CD14-positive monocyte (primary cell): ENCODE measurements around the gene CD22. TPM values are rescaled to one million over a fixed set of nuclear protein-coding genes. Genes with fewer than 3 reads are reported as not detected.
A peak's percentile ranks its signal among the peaks of the same experiment; 100 is the strongest.

Experiments
- DNase-seq, 3 donors: peaks; one replicate each; pipeline ENCODE4 v3.0.0-alpha.2; 2011 to 2022
- H2AFZ ChIP-seq: 2 replicates; pipeline ENCODE4 v1.6.0; 2012; ENCODE audit warnings: mild to moderate bottlenecking, low read depth, low read length, inconsistent platforms; ENCODE audit not compliant: insufficient read depth, poor library complexity, severe bottlenecking
- H3K27ac ChIP-seq, 2 donors: 1 replicate in 1 of 2; 2 replicates in 1 of 2; pipeline ENCODE4 v1.5.1; 2012 to 2013; ENCODE audit warnings: low read length in 2 of 2, control low read depth in 1 of 2, inconsistent platforms in 1 of 2, low read depth in 1 of 2, mild to moderate bottlenecking in 1 of 2
- H3K27me3 ChIP-seq, 2 donors: one replicate each; pipeline versions ENCODE4 v1.6.0 to v1.6.1; 2011 to 2013; ENCODE audit warnings: low read length in 2 of 2; ENCODE audit not compliant: control insufficient read depth in 2 of 2, insufficient read depth in 2 of 2
- H3K36me3 ChIP-seq, 2 donors: replicated peaks in 1 of 2; 1 replicate in 1 of 2; 2 replicates in 1 of 2; pipeline versions ENCODE4 v1.5.1 to v1.6.1; 2012 to 2013; ENCODE audit warnings: low read length in 2 of 2, control low read depth in 1 of 2, inconsistent platforms in 1 of 2, mild to moderate bottlenecking in 1 of 2; ENCODE audit not compliant: insufficient read depth in 2 of 2, control insufficient read depth in 1 of 2
- H3K4me1 ChIP-seq, 2 donors: 1 replicate in 1 of 2; 2 replicates in 1 of 2; pipeline versions ENCODE4 v1.5.1 to v1.6.1; 2012 to 2013; ENCODE audit warnings: low read length in 2 of 2, control low read depth in 1 of 2, inconsistent platforms in 1 of 2, mild to moderate bottlenecking in 1 of 2, moderate library complexity in 1 of 2; ENCODE audit not compliant: insufficient read depth in 2 of 2, control insufficient read depth in 1 of 2
- H3K4me2 ChIP-seq: replicated peaks from 2 replicates; pipeline ENCODE3; 2012; ENCODE audit warnings: low read length, moderate library complexity, mild to moderate bottlenecking; ENCODE audit not compliant: poor library complexity, severe bottlenecking; ENCODE audit errors: extremely low read depth
- H3K4me3 ChIP-seq, 3 experiments: fragments of 200-600 bp in 1 of 3; sonication (generic) in 1 of 3; replicated peaks in 1 of 3; 1 replicate in 2 of 3; 2 replicates in 1 of 3; pipeline ENCODE4 v1.5.1; 2011 to 2013; ENCODE audit warnings: low read length in 3 of 3, mild to moderate bottlenecking in 3 of 3, control low read depth in 2 of 3, low read depth in 2 of 3, inconsistent platforms in 1 of 3, moderate library complexity in 1 of 3
- H3K79me2 ChIP-seq: 2 replicates; pipeline ENCODE4 v1.6.0; 2012; ENCODE audit warnings: mild to moderate bottlenecking, control low read depth, inconsistent platforms, low read length, moderate library complexity; ENCODE audit not compliant: insufficient read depth
- H3K9ac ChIP-seq: 2 replicates; pipeline ENCODE4 v1.6.0; 2017; ENCODE audit warnings: low read length, mild to moderate bottlenecking; ENCODE audit not compliant: insufficient read depth, poor library complexity, severe bottlenecking
- H3K9me3 ChIP-seq, 2 donors: replicated peaks in 1 of 2; 1 replicate in 1 of 2; 2 replicates in 1 of 2; pipeline versions ENCODE4 v1.5.1 to v1.6.1; 2012 to 2013; ENCODE audit warnings: low read length in 2 of 2, control low read depth in 1 of 2; ENCODE audit not compliant: control insufficient read depth in 1 of 2, insufficient read depth in 1 of 2
- H4K20me1 ChIP-seq: 2 replicates; pipeline ENCODE4 v1.6.0; 2012; ENCODE audit warnings: mild to moderate bottlenecking, low read length, control low read depth, moderate library complexity; ENCODE audit not compliant: insufficient read depth
- H3K27ac Mint-ChIP-seq, 7 donors: one replicate each; pipeline ENCODE4 v1.8.0; 2020; ENCODE audit warnings: mild to moderate bottlenecking in 7 of 7, mixed read lengths in 7 of 7, moderate library complexity in 6 of 7, inconsistent platforms in 2 of 7
- H3K27me3 Mint-ChIP-seq, 3 donors: one replicate each; pipeline ENCODE4 v1.8.0; 2021 to 2022; ENCODE audit warnings: low read depth in 3 of 3, mild to moderate bottlenecking in 3 of 3, mixed read lengths in 3 of 3, moderate library complexity in 3 of 3, inconsistent platforms in 1 of 3
- H3K36me3 Mint-ChIP-seq, 2 donors: one replicate each; pipeline ENCODE4 v1.8.0; 2020; ENCODE audit warnings: mixed read lengths in 2 of 2, inconsistent platforms in 1 of 2, mild to moderate bottlenecking in 1 of 2
- H3K4me1 Mint-ChIP-seq: one replicate; pipeline ENCODE4 v1.8.0; 2020; ENCODE audit warnings: mild to moderate bottlenecking, mixed read lengths
- H3K4me3 Mint-ChIP-seq, 2 donors: one replicate each; pipeline ENCODE4 v1.8.0; 2020; ENCODE audit warnings: mild to moderate bottlenecking in 2 of 2, mixed read lengths in 2 of 2, moderate library complexity in 1 of 2
- H3K9me3 Mint-ChIP-seq, 7 donors: one replicate each; pipeline ENCODE4 v1.8.0; 2020 to 2022; ENCODE audit warnings: mixed read lengths in 7 of 7, mild to moderate bottlenecking in 6 of 7, moderate library complexity in 6 of 7, inconsistent platforms in 2 of 7
- WGBS: methylation state at CpG from one replicate; pipeline ENCODE4 v1.1.5; 2013; ENCODE audit warnings: missing lambda C conversion rate; ENCODE audit not compliant: insufficient coverage; 5-methylcytosine and 5-hydroxymethylcytosine counted together
- intact Hi-C, 2 donors: fragments of 100-400 bp; cut with micrococcal nuclease; formaldehyde crosslinking; loops; one replicate each; pipeline versions ENCODE4 v1.15.0 to v1.15.1; 2023
- polyA plus RNA-seq, 3 donors: library from polyadenylated mRNA; depleted of rRNA in 1 of 3; unstranded in 2 of 3; stranded (reverse) in 1 of 3; fragments of 300-500 nt in 2 of 3; fragments of >200 nt in 1 of 3; fragmentation: Illumina TruSeq in 2 of 3; gene quantifications; 1 replicate in 2 of 3; 2 replicates in 1 of 3; pipeline ENCODE4 v1.2.3, GENCODE V29; 2012 to 2021
- TF ChIP-seq, protein P1 (sequence below): fragments of 200-600 bp; IDR thresholded peaks from one replicate; pipeline ENCODE4 v1.8.0; 2022; ENCODE audit warnings: antibody characterized with exemption, mild to moderate bottlenecking

The CD22 gene
- polyA plus RNA-seq, 3 donors: 0.24 to 4.8 (median 0.88) TPM

DNA sequence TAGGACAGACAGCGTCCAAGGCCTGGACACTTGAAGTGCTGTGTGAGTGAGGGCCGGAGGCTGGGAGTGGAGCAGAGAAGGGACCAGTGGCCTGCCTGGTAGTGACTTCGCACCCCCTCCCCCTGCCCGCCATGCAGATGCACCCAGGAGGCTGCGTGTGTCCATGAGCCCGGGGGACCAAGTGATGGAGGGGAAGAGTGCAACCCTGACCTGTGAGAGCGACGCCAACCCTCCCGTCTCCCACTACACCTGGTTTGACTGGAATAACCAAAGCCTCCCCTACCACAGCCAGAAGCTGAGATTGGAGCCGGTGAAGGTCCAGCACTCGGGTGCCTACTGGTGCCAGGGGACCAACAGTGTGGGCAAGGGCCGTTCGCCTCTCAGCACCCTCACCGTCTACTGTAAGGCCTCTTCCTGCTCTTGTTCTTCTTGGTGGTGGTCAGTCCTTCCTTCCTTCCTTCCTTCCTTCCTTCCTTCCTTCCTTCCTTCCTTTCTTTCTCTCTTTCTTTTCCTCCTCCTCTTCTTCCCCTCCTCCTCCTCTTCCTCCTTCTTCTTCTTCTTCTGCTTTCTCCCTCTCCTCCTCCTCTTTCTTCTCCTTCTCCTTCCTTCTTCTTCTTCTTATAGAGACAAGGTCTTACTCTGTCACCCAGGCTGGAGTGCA lies 12.7 kb downstream of the CD22 start:
- Histone ChIP-seq H3K27ac (no peak overlapping the region), H3K9me3 (no peaks in the 10 kb centered on the region), H3K4me2 (no peak overlapping the region), H3K27me3 (no peaks in the 10 kb centered on the region), H2AFZ (no peak overlapping the region), H3K9ac (no peak overlapping the region), H3K79me2 (no peaks in the 10 kb centered on the region), H3K4me1 (peaks cover 17 to 28% of the 10 kb centered on the region in 2 donors), H3K4me3 (no peak overlapping the region), H4K20me1 (no peaks in the 10 kb centered on the region), H3K36me3 (no peaks in the 10 kb centered on the region)
- TF ChIP-seq, protein P1, sequence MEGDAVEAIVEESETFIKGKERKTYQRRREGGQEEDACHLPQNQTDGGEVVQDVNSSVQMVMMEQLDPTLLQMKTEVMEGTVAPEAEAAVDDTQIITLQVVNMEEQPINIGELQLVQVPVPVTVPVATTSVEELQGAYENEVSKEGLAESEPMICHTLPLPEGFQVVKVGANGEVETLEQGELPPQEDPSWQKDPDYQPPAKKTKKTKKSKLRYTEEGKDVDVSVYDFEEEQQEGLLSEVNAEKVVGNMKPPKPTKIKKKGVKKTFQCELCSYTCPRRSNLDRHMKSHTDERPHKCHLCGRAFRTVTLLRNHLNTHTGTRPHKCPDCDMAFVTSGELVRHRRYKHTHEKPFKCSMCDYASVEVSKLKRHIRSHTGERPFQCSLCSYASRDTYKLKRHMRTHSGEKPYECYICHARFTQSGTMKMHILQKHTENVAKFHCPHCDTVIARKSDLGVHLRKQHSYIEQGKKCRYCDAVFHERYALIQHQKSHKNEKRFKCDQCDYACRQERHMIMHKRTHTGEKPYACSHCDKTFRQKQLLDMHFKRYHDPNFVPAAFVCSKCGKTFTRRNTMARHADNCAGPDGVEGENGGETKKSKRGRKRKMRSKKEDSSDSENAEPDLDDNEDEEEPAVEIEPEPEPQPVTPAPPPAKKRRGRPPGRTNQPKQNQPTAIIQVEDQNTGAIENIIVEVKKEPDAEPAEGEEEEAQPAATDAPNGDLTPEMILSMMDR: no peak
- peaks cover 0 to 5% (median 0%) of the 10 kb centered on the region in 7 donors for H3K9me3 Mint-ChIP-seq
- peak overlapping the region in 3 of 7 donors; percentile 23 to 50 (median 35) for H3K27ac Mint-ChIP-seq
- WGBS: 87% methylated on average over 10 of the region's 14 CpGs
- peaks cover 8 to 28% (median 9%) of the 10 kb centered on the region in 3 donors for H3K27me3 Mint-ChIP-seq
- intact Hi-C loops: loop anchor here in 1 of 2 donors (5.0 to 10.0 kb wide), 2 partner anchors 59 to 147 kb away; partner anchors contain the start of gene HAMP
- DNase-seq: no peak
- H3K4me3 Mint-ChIP-seq: no peak overlapping the region
- peaks cover 27% of the 10 kb centered on the region for H3K4me1 Mint-ChIP-seq
- H3K36me3 Mint-ChIP-seq: peaks cover 4 to 5% of the 10 kb centered on the region in 2 donors

DNA sequence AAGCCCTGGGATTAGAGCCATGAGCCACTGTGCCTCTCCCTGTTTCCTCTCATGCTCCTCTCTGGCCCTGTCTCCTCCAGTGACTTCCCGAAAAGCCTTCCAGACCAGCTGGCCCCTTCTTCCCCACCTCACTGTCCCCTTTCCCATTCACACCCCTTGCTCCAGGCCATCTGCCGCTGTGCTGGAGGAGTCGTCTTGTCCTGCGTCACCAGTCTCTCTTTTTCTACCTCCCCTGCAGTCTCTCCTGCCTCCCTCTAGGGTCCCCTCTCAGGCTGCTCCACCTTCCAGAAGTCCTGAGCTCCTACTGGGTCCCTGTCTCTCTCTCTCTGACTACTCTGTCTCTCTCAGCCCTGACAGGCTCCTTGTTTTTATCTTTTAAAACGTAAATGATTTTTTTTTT lies 13.4 kb downstream of the CD22 start:
- intact Hi-C loops: loop anchor here in 1 of 2 donors (5.0 to 10.0 kb wide), 2 partner anchors 60 to 148 kb away; partner anchors contain the start of gene HAMP
- H3K4me3 Mint-ChIP-seq: peak overlapping the region in 1 of 2 donors; percentile 33
- no peaks in the 10 kb centered on the region for H3K36me3 ChIP-seq
- H3K9ac ChIP-seq: no peak overlapping the region
- H3K9me3 ChIP-seq: no peaks in the 10 kb centered on the region
- H3K9me3 Mint-ChIP-seq: peaks cover 0 to 5% (median 0%) of the 10 kb centered on the region in 7 donors
- no peak overlapping the region for H3K4me3 ChIP-seq
- H3K4me2 ChIP-seq: no peak overlapping the region
- peaks cover 30% of the 10 kb centered on the region for H3K4me1 Mint-ChIP-seq
- H3K27me3 Mint-ChIP-seq: peaks cover 8 to 27% (median 9%) of the 10 kb centered on the region in 3 donors
- no peaks in the 10 kb centered on the region for H3K79me2 ChIP-seq
- no peaks in the 10 kb centered on the region for H4K20me1 ChIP-seq
- peaks cover 4 to 8% of the 10 kb centered on the region in 2 donors for H3K36me3 Mint-ChIP-seq
- H3K4me1 ChIP-seq: peaks cover 25 to 36% of the 10 kb centered on the region in 2 donors
- H2AFZ ChIP-seq: no peak overlapping the region
- 97% methylated on average over 5 of the region's 5 CpGs for WGBS
- H3K27me3 ChIP-seq: no peaks in the 10 kb centered on the region
- H3K27ac ChIP-seq: no peak overlapping the region
- TF ChIP-seq, protein P1: no peak
- H3K27ac Mint-ChIP-seq: peak overlapping the region in 1 of 7 donors; percentile 22
- DNase-seq: no peak
